M059J (cell line): ENCODE results near the gene RALGPS2. TPM values are rescaled to one million over a fixed set of nuclear protein-coding genes. Genes with fewer than 3 reads are reported as not detected.

ENCODE experiments used
- DNase-seq: peaks from one replicate; pipeline ENCODE4 v3.0.0-alpha.2; 2012; ENCODE audit warnings: low read depth
- total RNA-seq: library from RNA; depleted of rRNA; stranded (reverse); fragments of >200 nt; shearing (Covaris generic); gene quantifications from 2 replicates; pipeline ENCODE4 v1.2.3, GENCODE V29; 2014; rRNA removed

Gene RALGPS2
- total RNA-seq, 1 experiment from 2014 or later = 10.8 TPM

GRCh38 chr1:178962853-178963711 lies 238.0 kb downstream of the RALGPS2 start:
- no peak for DNase-seq

GRCh38 chr1:178964469-178965330 lies 239.7 kb downstream of the RALGPS2 start:
- DNase-seq = no peak

- no peak for DNase-seq
Measured at GRCh38 chr1:178966312-178966711, 241.3 kb downstream of the RALGPS2 start.

- no peak for DNase-seq
Measured at GRCh38 chr1:178969226-178969987, 244.4 kb downstream of the RALGPS2 start.

GRCh38 chr1:178970184-178970583 lies 245.1 kb downstream of the RALGPS2 start:
- no peak for DNase-seq

Other genes starting within 250 kb of the RALGPS2 start
- gene CLEC20A, start 228.3 kb upstream of the RALGPS2 start, total RNA-seq = not detected in 2 replicates
- gene TEX35, start 212.1 kb upstream of the RALGPS2 start, total RNA-seq = not detected in 2 replicates
- 1.2 TPM in 1 of 2 replicates, not detected in the other for gene ANGPTL1, start 145.8 kb downstream of the RALGPS2 start, total RNA-seq